Effector memory CD4-positive, alpha-beta T cell (primary cell): ENCODE data around the gene HTD2.
"Not testable (repeated sequence)": the region's sequence is repeated elsewhere in the genome, so short reads cannot be mapped to it uniquely, and the experiment has no call there.

Experiments used
- DNase-seq, 3 donors: peaks; one replicate each; pipeline ENCODE4 v3.0.0-alpha.2; 2020
- H3K27ac ChIP-seq: 2 replicates; pipeline ENCODE4 v1.7.0; 2013; ENCODE audit warnings: mild to moderate bottlenecking, low read length, moderate library complexity; ENCODE audit not compliant: insufficient read depth, poor library complexity, severe bottlenecking
- H3K27me3 ChIP-seq: replicated peaks from 2 replicates; pipeline ENCODE4 v1.7.0; 2013; ENCODE audit warnings: mild to moderate bottlenecking, low read length; ENCODE audit not compliant: insufficient read depth, control insufficient read depth, poor library complexity, severe bottlenecking
- H3K36me3 ChIP-seq: 2 replicates; pipeline ENCODE4 v1.7.0; 2013; ENCODE audit warnings: mild to moderate bottlenecking, low read length, moderate library complexity; ENCODE audit not compliant: control insufficient read depth, insufficient read depth
- H3K4me1 ChIP-seq: 2 replicates; pipeline ENCODE4 v1.7.0; 2013; ENCODE audit warnings: low read length, mild to moderate bottlenecking; ENCODE audit not compliant: control insufficient read depth, insufficient read depth, poor library complexity, severe bottlenecking
- H3K4me3 ChIP-seq: 2 replicates; pipeline ENCODE4 v1.7.0; 2013; ENCODE audit warnings: low read length, low read depth, mild to moderate bottlenecking; ENCODE audit not compliant: insufficient read depth, poor library complexity, severe bottlenecking
- H3K9me3 ChIP-seq: 2 replicates; pipeline ENCODE4 v1.7.0; 2013; ENCODE audit warnings: mild to moderate bottlenecking, low read length, moderate library complexity; ENCODE audit not compliant: control insufficient read depth

HTD2 gene

DNA sequence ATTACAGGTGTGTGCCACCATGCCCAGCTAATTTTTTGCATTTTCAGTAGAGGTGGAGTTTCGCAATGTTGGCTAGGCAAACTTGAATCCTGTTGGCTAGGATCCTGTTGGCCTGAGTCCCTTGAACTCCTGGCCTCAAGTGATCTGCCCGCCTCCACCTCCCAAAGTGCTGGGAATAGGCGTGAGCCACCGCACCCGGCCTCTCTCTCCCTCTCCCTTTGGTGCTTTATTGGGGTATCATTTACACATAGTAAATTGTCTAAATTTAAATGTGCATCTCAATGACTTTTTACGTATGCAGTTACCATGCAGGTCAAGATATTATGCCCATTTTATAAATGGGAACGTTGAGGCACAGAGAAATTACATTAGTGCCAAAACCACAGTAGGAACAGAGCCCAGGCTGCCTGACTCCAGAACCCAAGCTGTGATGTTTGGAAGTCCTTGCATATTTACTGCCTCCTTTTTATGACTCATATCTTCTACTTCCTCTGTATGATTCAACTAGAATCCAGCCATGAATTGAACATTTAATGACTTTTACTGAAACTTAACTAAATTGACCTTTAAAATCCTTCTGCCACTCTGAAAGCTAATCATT, 34.3 kb upstream of the HTD2 start:
- no peaks in the 10 kb centered on the region for H3K9me3 ChIP-seq
- DNase-seq = no peak
- H3K4me3 ChIP-seq = no peak overlapping the region
- H3K27ac ChIP-seq = no peak overlapping the region
- peaks cover 4% of the 10 kb centered on the region for H3K36me3 ChIP-seq
- H3K27me3 ChIP-seq = no peaks in the 10 kb centered on the region
- H3K4me1 ChIP-seq = no peaks in the 10 kb centered on the region

DNA sequence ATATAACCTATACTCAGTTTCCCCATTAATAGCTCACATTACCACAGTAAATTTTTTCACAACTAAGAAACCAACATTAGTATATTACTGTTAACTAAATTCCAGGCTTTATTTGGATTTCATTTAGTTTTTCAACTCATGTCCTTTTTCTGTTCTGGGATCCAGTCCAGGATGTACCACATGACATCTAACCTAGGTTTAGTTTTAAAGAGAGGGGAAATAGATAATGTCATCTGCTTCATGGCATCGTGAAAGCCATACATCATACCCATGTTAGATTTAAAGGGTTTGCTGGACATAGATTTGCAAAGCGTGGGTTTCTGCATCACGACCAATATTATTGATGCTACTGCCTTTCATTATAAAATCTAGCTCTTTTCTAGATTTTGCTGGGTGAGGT, 33.4 kb upstream of the HTD2 start:
- H3K4me1 ChIP-seq = no peaks in the 10 kb centered on the region
- no peaks in the 10 kb centered on the region for H3K27me3 ChIP-seq
- no peaks in the 10 kb centered on the region for H3K9me3 ChIP-seq
- H3K27ac ChIP-seq = no peak overlapping the region
- no peak for DNase-seq
- peaks cover 4% of the 10 kb centered on the region for H3K36me3 ChIP-seq
- H3K4me3 ChIP-seq = no peak overlapping the region

DNA sequence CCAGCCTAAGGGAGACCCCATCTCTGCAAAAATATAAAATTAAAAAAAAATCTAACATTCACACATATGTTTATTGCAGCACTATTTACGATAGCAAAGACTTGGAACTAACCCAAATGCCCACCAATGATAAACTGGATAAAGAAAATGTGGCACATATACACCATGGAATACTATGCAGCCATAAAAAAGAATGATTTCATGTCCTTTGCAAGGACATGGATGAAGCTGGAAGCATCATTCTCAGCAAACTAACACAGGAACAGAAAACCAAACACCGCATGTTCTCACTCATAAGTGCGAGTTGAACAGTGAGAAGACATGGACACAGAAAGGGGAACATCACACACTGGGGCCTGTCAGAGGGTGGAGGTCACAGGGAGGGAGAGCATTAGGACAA, 33.0 kb upstream of the HTD2 start:
- not testable (repeated sequence) for H3K36me3 ChIP-seq, H3K4me1 ChIP-seq, DNase-seq, H3K27me3 ChIP-seq, H3K27ac ChIP-seq, H3K9me3 ChIP-seq, H3K4me3 ChIP-seq

DNA sequence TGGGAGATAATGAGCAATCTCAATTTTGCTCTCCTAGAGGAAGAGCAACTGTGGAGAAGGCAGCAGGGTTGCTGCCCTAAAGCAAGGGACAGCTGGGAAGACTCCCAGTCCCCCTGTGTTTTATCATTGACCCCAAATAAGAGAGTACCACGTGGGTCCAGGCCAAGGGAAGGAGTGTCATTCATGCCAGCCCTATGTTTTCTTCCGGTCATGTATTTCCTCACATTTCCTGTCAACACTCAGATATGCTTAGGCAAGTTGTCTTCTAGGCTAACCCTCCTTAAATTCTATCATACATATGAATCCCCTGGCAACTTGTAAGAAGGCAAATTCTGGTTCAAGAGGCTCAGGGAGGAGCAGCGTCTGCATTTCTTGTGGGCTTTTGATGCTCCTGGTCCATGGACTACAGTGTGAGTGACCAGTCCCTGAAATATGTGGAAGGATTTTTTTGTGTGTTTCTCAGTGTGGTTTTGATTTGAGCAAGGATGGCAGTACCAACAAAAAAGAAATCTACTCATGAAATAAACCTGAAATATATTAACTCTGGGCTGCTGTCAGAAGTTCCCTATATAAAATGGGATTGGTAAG, 32.2 kb upstream of the HTD2 start:
- no peak overlapping the region for H3K4me3 ChIP-seq
- DNase-seq = no peak
- no peak overlapping the region for H3K27ac ChIP-seq
- H3K4me1 ChIP-seq = no peaks in the 10 kb centered on the region
- peaks cover 4% of the 10 kb centered on the region for H3K36me3 ChIP-seq
- no peaks in the 10 kb centered on the region for H3K9me3 ChIP-seq
- H3K27me3 ChIP-seq = no peaks in the 10 kb centered on the region

DNA sequence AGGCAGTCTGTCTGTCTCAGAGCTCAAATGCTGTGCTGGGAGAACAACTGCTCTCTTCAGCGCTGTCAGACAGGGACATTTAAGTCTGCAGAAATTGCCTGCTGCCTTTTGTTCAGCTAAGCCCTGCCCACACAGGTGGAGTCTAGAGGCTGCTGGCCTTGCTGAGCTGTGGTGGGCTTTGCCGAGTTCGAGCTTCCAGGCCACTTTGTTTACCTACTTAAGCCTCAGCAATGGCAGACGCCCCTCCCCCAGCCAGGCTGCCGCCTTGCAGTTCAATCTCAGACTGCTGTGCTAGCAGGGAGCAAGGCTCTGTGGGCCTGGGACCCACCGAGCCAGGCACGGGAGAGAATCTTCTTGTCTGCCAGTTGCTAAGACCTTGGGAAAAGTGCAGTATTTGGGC, 25.3 kb upstream of the HTD2 start:
- DNase-seq = no peak
- Histone ChIP-seq H3K27ac (no peak overlapping the region), H3K36me3 (peaks cover 5% of the 10 kb centered on the region), H3K9me3 (no peaks in the 10 kb centered on the region), H3K4me1 (no peaks in the 10 kb centered on the region), H3K27me3 (no peaks in the 10 kb centered on the region), H3K4me3 (no peak overlapping the region)

DNA sequence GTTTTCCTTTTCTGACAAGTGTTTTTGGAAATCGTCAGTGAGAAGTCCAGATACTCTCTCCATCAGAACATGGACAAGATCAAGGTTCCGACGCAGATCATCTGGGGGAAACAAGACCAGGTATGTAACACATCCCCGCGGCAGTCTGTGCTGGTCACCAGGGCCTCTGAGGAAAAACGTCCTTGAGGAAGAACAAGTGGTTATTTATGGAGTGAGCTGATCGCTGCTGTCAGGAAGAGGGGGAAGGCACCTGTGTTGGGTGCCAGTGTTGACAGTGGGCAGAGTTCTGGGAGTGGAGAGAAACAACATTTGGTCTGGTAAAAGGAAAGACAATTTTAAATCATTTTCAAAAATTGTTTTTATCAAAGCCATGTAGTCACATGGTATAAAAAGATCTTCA, 21.0 kb upstream of the HTD2 start:
- Histone ChIP-seq H3K9me3 (no peaks in the 10 kb centered on the region), H3K27ac (no peak overlapping the region), H3K27me3 (no peaks in the 10 kb centered on the region), H3K4me3 (no peak overlapping the region), H3K4me1 (no peaks in the 10 kb centered on the region), H3K36me3 (peaks cover 9% of the 10 kb centered on the region)
- DNase-seq = no peak

DNA sequence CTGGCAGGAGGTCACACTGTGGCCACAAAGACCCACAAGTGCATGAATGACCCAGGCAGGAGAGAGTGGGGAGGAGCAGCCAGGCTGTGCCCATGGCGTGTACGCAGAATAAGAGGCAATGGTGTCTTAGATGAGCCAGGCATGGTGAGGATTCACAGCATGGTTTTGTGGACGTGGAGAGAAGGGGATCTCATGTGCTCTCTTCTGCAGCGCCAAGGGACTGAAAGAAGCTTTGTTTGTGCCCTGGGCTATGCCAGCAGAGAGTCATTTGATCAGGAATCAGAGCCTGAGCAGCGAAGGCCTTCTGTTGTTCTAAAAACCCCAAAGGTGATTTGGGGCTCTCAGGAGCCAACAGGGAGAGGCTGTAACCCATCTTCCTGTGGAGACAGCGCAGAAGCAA, 19.0 kb upstream of the HTD2 start:
- Histone ChIP-seq H3K4me1 (no peaks in the 10 kb centered on the region), H3K36me3 (peaks cover 9% of the 10 kb centered on the region), H3K4me3 (no peak overlapping the region), H3K27ac (no peak overlapping the region), H3K9me3 (no peaks in the 10 kb centered on the region), H3K27me3 (no peaks in the 10 kb centered on the region)
- DNase-seq = no peak

DNA sequence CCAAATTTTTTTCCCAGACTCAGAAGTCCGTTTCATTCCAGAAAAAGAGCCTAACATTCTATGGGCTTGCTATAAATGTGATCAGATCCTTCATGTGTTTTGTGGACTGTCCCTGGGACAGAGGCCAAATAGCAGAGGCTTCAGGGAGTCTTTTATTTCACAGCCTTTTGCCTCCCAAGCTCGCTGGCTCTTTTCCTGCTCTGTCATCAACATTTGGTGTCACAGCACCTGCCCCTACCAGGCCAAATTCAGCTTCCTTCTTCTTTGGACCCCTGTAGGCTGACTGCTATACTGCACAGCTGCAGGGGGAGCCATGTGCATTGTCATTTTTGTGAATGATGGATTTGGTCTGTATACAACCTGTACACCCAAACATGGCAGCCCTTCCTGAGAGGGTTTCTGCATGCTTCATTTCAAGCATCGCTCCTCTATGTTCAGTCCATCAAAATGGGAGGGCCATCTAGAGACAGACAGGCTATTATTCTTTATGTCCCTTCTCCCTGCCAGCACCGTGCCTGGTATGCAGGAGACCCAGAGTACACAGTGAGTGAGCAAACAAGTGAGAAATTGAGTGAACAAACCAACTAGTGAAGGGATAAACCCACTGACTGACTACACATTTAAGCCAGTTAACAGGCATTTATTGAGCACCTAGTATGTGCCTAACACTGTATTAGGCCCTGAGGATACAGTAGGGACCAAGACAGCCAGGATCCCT, 18.1 kb upstream of the HTD2 start:
- Histone ChIP-seq H3K27ac (no peak overlapping the region), H3K27me3 (no peaks in the 10 kb centered on the region), H3K36me3 (peaks cover 9% of the 10 kb centered on the region), H3K9me3 (no peaks in the 10 kb centered on the region), H3K4me1 (no peaks in the 10 kb centered on the region), H3K4me3 (no peak overlapping the region)
- no peak for DNase-seq

DNA sequence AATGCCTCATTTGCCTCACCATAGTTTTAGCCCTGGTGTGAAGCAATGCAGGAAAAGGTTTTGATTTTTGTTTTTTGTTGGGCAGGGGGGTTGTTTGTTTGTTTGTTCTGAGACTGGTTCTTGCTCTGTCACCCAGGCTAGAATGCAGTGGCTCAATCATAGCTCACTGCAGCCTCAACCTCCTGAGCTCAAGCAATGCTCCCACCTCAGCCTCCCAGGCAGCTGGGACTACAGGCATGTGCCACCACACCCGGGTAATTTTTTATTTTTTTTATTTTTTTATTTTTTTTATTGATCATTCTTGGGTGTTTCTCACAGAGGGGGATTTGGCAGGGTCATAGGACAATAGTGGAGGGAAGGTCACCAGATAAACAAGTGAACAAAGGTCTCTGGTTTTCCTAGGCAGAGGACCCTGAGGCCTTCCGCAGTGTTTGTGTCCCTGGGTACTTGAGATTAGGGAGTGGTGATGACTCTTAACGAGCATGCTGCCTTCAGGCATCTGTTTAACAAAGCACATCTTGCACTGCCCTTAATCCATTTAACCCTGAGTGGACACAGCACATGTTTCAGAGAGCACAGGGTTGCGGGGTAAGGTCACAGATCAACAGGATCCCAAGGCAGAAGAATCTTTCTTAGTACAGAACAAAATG, 17.2 kb upstream of the HTD2 start:
- H3K4me3 ChIP-seq, DNase-seq, H3K27ac ChIP-seq, H3K27me3 ChIP-seq, H3K4me1 ChIP-seq, H3K9me3 ChIP-seq: not testable (repeated sequence)
- H3K36me3 ChIP-seq = peaks cover 11% of the 10 kb centered on the region

DNA sequence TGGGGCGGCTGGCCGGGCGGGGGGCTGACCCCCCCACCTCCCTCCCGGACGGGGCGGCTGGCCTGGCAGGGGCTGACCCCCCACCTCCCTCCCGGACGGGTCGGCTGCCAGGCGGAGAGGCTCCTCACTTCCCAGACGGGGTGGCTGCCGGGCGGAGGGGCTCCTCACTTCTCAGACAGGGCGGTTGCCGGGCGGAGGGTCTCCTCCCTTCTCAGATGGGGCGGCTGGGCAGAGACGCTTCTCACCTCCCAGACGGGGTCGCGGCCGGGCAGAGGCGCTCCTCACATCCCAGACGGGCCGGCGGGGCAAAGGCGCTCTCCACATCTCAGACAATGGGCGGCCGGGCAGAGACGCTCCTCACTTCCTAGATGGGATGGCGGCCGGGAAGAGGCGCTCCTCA, 15.9 kb upstream of the HTD2 start:
- H3K27me3 ChIP-seq, H3K27ac ChIP-seq, H3K9me3 ChIP-seq, H3K4me3 ChIP-seq, H3K36me3 ChIP-seq, H3K4me1 ChIP-seq, DNase-seq: not testable (repeated sequence)
